Measurements from ENCODE around the gene ASGR2.

DNA sequence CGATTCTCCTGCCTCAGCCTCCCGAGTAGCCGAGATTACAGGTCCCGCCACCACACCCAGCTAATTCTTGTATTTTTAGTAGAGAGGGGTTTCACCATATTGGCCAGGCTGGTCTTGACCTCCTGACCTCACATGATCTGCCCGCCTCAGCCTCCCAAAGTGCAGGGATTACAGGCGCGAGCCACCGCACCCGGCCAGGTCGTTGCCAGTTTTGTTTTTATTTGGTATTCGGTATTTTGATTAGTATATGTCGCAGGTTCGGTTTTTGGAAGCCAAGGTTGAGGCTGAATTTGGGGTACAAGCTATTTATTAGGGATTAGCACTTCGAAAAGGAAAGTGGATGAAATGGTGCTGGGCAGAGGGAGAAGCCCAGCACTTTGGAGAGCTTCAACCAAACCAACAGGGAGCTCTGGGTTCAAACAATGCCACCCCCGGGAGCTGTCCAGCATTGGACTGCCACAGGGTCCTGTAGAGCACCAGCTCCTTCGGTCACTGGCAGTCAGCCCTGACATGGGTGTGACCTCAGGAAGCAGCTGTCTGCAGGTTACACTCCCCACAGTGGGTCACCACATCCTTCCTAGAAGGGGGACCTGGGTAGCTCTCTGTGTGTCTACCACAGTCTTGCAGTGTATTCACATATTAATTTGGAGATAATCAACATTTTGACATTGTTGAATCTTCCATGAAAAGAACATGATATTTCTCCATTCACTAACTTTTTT is 33.1 kb downstream of the ASGR2 start:
- TF ChIP-seq, protein P1, sequence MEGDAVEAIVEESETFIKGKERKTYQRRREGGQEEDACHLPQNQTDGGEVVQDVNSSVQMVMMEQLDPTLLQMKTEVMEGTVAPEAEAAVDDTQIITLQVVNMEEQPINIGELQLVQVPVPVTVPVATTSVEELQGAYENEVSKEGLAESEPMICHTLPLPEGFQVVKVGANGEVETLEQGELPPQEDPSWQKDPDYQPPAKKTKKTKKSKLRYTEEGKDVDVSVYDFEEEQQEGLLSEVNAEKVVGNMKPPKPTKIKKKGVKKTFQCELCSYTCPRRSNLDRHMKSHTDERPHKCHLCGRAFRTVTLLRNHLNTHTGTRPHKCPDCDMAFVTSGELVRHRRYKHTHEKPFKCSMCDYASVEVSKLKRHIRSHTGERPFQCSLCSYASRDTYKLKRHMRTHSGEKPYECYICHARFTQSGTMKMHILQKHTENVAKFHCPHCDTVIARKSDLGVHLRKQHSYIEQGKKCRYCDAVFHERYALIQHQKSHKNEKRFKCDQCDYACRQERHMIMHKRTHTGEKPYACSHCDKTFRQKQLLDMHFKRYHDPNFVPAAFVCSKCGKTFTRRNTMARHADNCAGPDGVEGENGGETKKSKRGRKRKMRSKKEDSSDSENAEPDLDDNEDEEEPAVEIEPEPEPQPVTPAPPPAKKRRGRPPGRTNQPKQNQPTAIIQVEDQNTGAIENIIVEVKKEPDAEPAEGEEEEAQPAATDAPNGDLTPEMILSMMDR (IDR thresholded peaks at IDR 0.05) = no peak
- TF ChIP-seq, protein P2, sequence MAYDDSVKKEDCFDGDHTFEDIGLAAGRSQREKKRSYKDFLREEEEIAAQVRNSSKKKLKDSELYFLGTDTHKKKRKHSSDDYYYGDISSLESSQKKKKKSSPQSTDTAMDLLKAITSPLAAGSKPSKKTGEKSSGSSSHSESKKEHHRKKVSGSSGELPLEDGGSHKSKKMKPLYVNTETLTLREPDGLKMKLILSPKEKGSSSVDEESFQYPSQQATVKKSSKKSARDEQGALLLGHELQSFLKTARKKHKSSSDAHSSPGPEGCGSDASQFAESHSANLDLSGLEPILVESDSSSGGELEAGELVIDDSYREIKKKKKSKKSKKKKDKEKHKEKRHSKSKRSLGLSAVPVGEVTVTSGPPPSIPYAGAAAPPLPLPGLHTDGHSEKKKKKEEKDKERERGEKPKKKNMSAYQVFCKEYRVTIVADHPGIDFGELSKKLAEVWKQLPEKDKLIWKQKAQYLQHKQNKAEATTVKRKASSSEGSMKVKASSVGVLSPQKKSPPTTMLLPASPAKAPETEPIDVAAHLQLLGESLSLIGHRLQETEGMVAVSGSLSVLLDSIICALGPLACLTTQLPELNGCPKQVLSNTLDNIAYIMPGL (CRISPR knock-in tag; IDR thresholded peaks at IDR 0.05; ENCODE audit: borderline replicate concordance) = no peak
- TF ChIP-seq CHD2 (IDR thresholded peaks at IDR 0.05; ENCODE audit: low read length, partially characterized antibody) (no peak), JUN (IDR thresholded peaks at IDR 0.05) (no peak)
- TF ChIP-seq, protein P3, sequence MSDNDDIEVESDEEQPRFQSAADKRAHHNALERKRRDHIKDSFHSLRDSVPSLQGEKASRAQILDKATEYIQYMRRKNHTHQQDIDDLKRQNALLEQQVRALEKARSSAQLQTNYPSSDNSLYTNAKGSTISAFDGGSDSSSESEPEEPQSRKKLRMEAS (IDR thresholded peaks at IDR 0.05) = no peak

Data from A549 (cell line).